ENCODE measurements around the gene SPCS1.
A peak's percentile ranks its signal among the peaks of the same experiment; 100 is the strongest.
"Not testable (repeated sequence)": the region's sequence is repeated elsewhere in the genome, so short reads cannot be mapped to it uniquely, and the experiment has no call there.

SPCS1 gene

DNA sequence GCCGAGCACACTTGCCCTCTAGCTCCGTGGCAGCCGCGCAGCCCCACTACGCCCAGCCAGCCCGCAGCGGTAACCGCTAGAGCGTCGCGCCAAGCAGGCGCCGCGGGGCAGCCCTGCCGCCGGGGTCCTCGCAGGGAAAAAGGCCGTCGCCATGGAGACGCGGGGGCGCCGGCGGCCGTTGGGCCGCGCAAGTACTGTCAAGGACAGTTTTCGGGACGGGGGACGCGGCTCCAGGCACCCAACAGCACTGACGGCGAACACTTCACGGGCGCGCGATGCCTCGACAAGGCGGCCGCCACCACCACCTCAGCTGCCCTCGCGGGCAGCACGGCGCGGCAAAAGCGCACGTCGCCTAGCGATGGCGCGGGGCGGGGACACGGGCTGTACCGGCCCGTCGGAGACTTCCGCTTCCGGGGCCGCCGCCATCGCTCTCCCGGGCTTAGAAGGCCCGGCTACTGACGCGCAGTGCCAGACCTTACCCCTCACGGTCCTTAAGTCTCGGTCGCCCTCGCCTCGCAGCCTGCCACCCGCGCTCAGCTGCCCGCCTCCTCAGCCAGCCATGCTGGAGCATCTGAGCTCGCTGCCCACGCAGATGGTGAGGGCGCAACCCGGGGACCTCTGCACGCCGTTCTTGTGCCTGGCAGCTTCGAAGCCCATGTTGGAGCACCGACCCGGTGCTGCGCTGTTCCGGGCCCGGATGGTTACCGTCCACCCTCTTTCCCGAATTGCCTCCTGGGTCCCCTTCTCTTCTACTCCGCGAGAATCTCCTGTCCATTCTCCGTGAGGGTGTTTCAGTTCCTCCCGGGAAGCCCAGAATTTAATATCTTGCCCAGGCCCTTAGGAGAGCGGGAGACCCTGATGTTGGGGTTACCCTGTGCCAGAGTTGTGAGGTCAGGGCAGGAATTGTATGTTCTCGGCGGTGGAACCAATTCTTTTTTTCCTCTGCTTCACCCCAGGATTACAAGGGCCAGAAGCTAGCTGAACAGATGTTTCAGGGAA, at the start of gene SPCS1, which contains the start of gene GLT8D1:
Gene SPCS1, plus strand, starts transcription at position 419 of the 999 bp plus-strand sequence. Its CDS starts 141 bp downstream, at position 560.
Gene GLT8D1, minus strand, starts transcription at position 104 of the 999 bp plus-strand sequence. CDS start 5,331 bp downstream, outside the sequence.
- Histone ChIP-seq H3K27ac (ENCODE audit: low read depth, low read length) (peak within 1 kb of the TSS; percentile 89), H3K9me3 (ENCODE audit: control insufficient read depth, insufficient read depth, low read length) (no peaks in the 10 kb centered on the region), H3K27me3 (ENCODE audit: control insufficient read depth, insufficient read depth, low read length) (no peaks in the 10 kb centered on the region), H3K9ac (ENCODE audit: low read depth, low read length) (peak within 1 kb of the TSS; percentile 89), H3K36me3 (ENCODE audit: control insufficient read depth, insufficient read depth, low read length) (peaks cover 30% of the 10 kb centered on the region), H3K4me3 (ENCODE audit: low read depth, low read length) (peak within 1 kb of the TSS; percentile 99), H3K4me1 (ENCODE audit: control insufficient read depth, insufficient read depth, low read length) (peaks cover 7% of the 10 kb centered on the region; the same call in 1 of the 2 replicates)

DNA sequence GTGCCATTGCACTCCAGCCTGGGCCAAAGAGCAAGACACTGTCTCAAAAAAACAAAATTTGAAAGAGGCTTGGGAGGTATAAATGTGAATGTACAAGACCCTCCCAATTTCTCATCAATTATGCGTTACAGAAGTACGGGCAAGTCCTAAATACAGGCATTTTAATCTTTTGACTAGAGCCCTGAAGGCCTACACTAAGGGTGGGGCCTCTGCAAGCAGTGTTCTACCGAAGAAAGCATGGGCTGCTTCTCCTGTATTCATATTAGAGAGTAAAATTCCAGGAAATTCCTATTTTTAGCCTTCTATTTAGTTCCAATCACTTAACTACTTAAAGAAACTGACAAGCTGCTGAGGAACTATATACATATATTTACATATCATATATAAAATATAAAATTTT, 45.9 kb upstream of the SPCS1 start:
- no peak overlapping the region for H3K27ac ChIP-seq (ENCODE audit: low read depth, low read length)
- H3K27me3 ChIP-seq (ENCODE audit: control insufficient read depth, insufficient read depth, low read length), result no peaks in the 10 kb centered on the region
- H3K4me1 ChIP-seq (ENCODE audit: control insufficient read depth, insufficient read depth, low read length), result peaks cover 4% of the 10 kb centered on the region; the same call in 1 of the 2 replicates
- no peaks in the 10 kb centered on the region for H3K9me3 ChIP-seq (ENCODE audit: control insufficient read depth, insufficient read depth, low read length)
- H3K9ac ChIP-seq (ENCODE audit: low read depth, low read length), result no peak overlapping the region
- peaks cover 77% of the 10 kb centered on the region for H3K36me3 ChIP-seq (ENCODE audit: control insufficient read depth, insufficient read depth, low read length)
- H3K4me3 ChIP-seq (ENCODE audit: low read depth, low read length), result no peak overlapping the region

DNA sequence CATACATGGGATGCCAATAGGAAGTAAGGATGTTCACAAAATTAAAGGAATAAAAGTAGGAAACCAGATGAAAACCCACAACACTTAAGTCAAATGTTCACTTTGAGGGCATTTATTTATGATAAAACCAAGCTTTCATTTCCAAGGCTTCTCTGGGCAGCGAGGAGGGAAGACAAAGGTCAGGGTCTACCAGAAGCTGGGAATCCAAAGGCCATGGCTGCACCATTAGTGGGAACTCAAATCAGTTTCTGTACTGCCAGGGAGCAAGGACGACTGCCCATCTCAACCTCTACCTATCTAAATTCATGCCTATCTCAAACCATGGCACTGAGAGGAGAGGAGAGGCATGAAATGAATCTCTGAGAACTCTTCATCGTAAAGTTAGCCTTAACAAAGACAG, 42.8 kb upstream of the SPCS1 start:
- no peak overlapping the region for H3K9ac ChIP-seq (ENCODE audit: low read depth, low read length)
- H3K36me3 ChIP-seq (ENCODE audit: control insufficient read depth, insufficient read depth, low read length), result peaks cover 77% of the 10 kb centered on the region
- no peaks in the 10 kb centered on the region for H3K27me3 ChIP-seq (ENCODE audit: control insufficient read depth, insufficient read depth, low read length)
- H3K27ac ChIP-seq (ENCODE audit: low read depth, low read length), result no peak overlapping the region
- no peaks in the 10 kb centered on the region for H3K4me1 ChIP-seq (ENCODE audit: control insufficient read depth, insufficient read depth, low read length)
- H3K4me3 ChIP-seq (ENCODE audit: low read depth, low read length), result no peak overlapping the region
- H3K9me3 ChIP-seq (ENCODE audit: control insufficient read depth, insufficient read depth, low read length), result no peaks in the 10 kb centered on the region

DNA sequence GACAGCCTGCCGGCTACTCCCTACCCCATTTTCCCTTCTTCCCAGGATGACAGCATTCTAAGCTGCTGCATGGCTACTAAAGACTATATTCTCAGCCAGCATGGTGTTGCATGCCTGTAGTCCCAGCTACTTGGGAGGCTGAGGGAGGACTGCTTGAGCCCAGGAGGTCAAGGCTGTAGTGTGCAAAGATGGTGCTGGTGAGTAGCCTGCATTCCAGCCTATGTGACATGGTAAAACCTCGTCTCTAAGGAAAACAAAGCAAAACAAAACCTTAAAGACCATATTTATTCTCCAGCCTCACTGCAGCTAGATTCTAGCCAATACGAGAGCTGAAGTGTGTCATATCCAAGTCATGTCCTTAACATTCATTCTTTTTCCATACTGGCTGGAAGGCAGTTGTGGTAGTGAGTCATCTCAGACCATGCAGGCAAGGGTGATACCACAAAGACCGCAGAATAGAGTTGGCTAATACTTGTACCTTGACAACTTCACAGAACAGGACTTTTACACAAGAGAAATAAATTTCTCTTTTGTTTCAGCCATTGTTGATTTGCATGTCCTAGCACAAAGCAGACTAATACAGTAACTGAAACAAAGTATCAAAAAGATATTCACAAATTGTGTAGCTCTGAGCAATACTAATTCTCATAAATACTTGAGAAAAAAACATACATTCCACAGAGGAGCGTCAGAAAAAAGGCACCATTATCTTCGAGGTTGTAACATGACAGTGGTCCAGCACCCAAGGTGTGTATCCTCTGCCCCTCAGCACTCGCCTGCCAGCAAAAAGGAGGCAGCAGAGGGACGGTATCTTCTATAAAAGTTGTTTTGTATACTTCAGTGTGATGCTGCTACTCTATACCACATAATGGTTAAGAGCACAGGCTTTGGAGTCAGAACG, 35.0 kb upstream of the SPCS1 start:
- Histone ChIP-seq H3K9ac (ENCODE audit: low read depth, low read length) (no peak overlapping the region), H3K36me3 (ENCODE audit: control insufficient read depth, insufficient read depth, low read length) (peaks cover 64% of the 10 kb centered on the region), H3K27ac (ENCODE audit: low read depth, low read length) (peak overlapping the region; percentile 31)

DNA sequence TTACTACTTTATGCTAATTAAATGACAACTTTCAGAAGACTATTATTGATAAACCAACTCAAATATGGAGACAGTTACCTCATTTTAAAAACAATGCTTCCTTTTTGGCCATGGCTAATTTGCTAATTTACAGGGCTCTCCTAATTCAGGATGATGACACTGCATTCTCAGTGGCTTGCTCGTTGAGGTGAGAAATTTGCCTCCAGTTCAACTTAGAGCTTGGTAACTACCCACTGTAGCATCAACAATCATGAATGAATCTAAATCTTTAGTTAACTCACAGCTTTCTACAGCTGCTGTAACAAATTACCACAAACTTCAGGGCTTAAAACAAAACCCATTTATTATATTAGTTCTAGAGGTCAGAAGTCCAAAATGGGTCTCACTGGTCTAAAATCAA, 34.2 kb upstream of the SPCS1 start:
- Histone ChIP-seq H3K9me3 (ENCODE audit: control insufficient read depth, insufficient read depth, low read length) (no peaks in the 10 kb centered on the region), H3K36me3 (ENCODE audit: control insufficient read depth, insufficient read depth, low read length) (peaks cover 65% of the 10 kb centered on the region), H3K4me3 (ENCODE audit: low read depth, low read length) (no peak overlapping the region), H3K9ac (ENCODE audit: low read depth, low read length) (no peak overlapping the region), H3K27ac (ENCODE audit: low read depth, low read length) (no peak overlapping the region), H3K27me3 (ENCODE audit: control insufficient read depth, insufficient read depth, low read length) (no peaks in the 10 kb centered on the region), H3K4me1 (ENCODE audit: control insufficient read depth, insufficient read depth, low read length) (peaks cover 8% of the 10 kb centered on the region; the same call in 1 of the 2 replicates)

More for the DNA sequence above, 35.0 kb upstream of the SPCS1 start:
- H3K27me3 ChIP-seq (ENCODE audit: control insufficient read depth, insufficient read depth, low read length), result no peaks in the 10 kb centered on the region
- no peaks in the 10 kb centered on the region for H3K9me3 ChIP-seq (ENCODE audit: control insufficient read depth, insufficient read depth, low read length)
- no peak overlapping the region for H3K4me3 ChIP-seq (ENCODE audit: low read depth, low read length)
- H3K4me1 ChIP-seq (ENCODE audit: control insufficient read depth, insufficient read depth, low read length), result peaks cover 8% of the 10 kb centered on the region; the same call in 1 of the 2 replicates

DNA sequence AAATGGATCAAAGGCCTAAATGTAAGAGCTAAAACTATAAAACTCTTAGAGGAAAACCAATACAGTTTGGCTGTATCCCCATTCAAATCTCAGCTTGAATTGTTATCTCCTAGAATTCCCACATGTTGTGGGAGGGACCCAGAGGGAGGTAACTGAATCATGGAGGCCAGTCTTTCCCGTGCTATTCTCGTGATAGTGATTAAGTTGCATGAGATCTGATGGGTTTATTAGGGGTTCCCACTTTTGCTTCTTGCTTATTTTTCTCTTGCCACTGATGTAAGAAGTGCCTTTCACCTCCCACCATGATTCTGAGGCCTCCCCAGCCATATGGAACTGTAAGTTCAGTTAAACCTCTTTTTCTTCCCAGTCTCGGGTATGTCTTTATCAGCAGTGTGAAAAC, 29.7 kb upstream of the SPCS1 start:
- H3K27me3 ChIP-seq (ENCODE audit: control insufficient read depth, insufficient read depth, low read length); H3K9me3 ChIP-seq (ENCODE audit: control insufficient read depth, insufficient read depth, low read length); H3K9ac ChIP-seq (ENCODE audit: low read depth, low read length); H3K27ac ChIP-seq (ENCODE audit: low read depth, low read length); H3K4me3 ChIP-seq (ENCODE audit: low read depth, low read length); H3K4me1 ChIP-seq (ENCODE audit: control insufficient read depth, insufficient read depth, low read length): not testable (repeated sequence)
- H3K36me3 ChIP-seq (ENCODE audit: control insufficient read depth, insufficient read depth, low read length), result peaks cover 76% of the 10 kb centered on the region

DNA sequence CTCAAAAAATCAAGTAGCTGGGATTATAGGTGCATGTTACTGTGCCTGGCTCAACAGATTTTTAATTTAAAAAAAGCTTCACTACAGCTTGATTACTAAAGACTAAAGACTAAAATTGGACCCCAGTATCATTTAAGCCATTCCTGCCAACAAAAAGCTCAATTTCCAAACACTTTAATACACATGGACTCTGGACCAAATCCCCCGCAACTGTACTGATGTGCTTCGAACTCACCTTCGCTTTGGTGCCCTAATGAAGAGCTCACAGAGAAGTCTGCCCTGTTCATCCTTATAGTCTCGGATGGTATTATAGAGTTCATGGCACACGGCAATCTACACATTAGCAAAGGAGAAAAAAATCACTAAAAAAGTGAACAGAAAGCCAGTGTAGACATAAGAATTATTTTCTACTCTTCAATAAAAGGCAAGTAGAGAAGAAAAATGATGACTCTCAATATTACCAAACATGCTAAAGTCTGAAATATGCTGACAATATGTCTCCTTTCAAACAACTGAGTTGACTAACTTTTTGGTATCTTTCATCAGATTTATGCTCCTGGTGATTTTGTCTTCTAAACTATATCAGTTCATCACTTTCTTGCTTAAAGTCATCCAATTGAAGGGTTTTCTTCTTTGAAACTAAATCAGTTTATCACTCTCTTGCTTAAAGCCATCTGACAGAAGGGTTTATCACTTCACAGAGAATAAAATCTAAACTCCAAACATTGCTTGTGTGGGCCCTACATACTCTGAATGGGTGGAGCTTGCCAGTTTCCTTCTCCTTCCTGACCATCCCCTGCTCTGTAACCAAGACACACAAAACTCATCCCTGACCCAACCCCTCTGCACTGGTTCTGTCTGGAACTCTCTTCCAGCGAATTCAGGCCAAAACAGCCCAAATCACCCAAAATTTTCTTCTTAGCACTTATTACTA, 27.4 kb upstream of the SPCS1 start:
- peaks cover 64% of the 10 kb centered on the region for H3K36me3 ChIP-seq (ENCODE audit: control insufficient read depth, insufficient read depth, low read length)
- no peak overlapping the region for H3K27ac ChIP-seq (ENCODE audit: low read depth, low read length)

DNA sequence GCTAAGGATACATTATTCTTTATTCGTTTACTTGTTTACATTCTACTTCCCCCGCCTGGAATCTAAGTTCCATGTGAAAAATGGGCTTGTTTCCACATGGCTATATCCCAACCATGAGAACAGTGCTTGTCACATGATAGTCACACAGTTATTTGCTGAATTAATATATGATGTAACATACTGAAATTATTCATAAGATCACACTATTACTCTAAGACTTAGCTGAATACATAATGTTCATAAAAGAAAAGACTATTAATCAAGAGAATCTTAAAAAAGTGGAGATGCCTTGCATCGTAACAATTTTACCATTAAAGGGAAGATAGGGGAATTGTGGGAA, 26.7 kb upstream of the SPCS1 start:
- peaks cover 4% of the 10 kb centered on the region; the same call in 1 of the 2 replicates for H3K4me1 ChIP-seq (ENCODE audit: control insufficient read depth, insufficient read depth, low read length)
- H3K27ac ChIP-seq (ENCODE audit: low read depth, low read length), result no peak overlapping the region
- H3K4me3 ChIP-seq (ENCODE audit: low read depth, low read length), result no peak overlapping the region
- H3K9me3 ChIP-seq (ENCODE audit: control insufficient read depth, insufficient read depth, low read length), result no peaks in the 10 kb centered on the region
- H3K9ac ChIP-seq (ENCODE audit: low read depth, low read length), result no peak overlapping the region
- peaks cover 61% of the 10 kb centered on the region for H3K36me3 ChIP-seq (ENCODE audit: control insufficient read depth, insufficient read depth, low read length)
- H3K27me3 ChIP-seq (ENCODE audit: control insufficient read depth, insufficient read depth, low read length), result no peaks in the 10 kb centered on the region

More for the DNA sequence above, 27.4 kb upstream of the SPCS1 start:
- Histone ChIP-seq H3K4me3 (ENCODE audit: low read depth, low read length) (no peak overlapping the region), H3K9me3 (ENCODE audit: control insufficient read depth, insufficient read depth, low read length) (no peaks in the 10 kb centered on the region), H3K9ac (ENCODE audit: low read depth, low read length) (no peak overlapping the region), H3K27me3 (ENCODE audit: control insufficient read depth, insufficient read depth, low read length) (no peaks in the 10 kb centered on the region), H3K4me1 (ENCODE audit: control insufficient read depth, insufficient read depth, low read length) (peaks cover 4% of the 10 kb centered on the region; the same call in 1 of the 2 replicates)

DNA sequence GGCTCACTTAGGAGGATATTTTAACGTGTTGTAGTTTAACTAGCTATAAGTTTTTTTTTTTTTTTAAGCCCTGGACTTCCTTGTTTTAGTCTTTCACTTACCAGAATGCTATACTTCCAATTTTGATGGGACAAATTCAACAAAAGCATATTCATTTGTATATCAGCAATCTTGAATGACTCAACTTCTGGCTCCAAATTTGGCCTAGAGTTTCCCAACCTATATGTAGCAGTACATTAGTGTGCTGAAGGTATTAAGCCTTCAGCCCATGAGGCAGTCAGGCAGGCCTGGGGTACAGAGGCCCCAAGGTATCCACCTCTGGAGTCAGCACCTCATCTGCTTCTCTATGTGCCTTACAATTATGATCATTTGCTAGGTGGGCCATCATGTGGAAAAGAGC, 26.1 kb upstream of the SPCS1 start:
- Histone ChIP-seq H3K27me3 (ENCODE audit: control insufficient read depth, insufficient read depth, low read length) (no peaks in the 10 kb centered on the region), H3K9ac (ENCODE audit: low read depth, low read length) (no peak overlapping the region), H3K36me3 (ENCODE audit: control insufficient read depth, insufficient read depth, low read length) (peaks cover 58% of the 10 kb centered on the region), H3K4me1 (ENCODE audit: control insufficient read depth, insufficient read depth, low read length) (peaks cover 4% of the 10 kb centered on the region; the same call in 1 of the 2 replicates), H3K27ac (ENCODE audit: low read depth, low read length) (no peak overlapping the region), H3K4me3 (ENCODE audit: low read depth, low read length) (no peak overlapping the region), H3K9me3 (ENCODE audit: control insufficient read depth, insufficient read depth, low read length) (no peaks in the 10 kb centered on the region)

DNA sequence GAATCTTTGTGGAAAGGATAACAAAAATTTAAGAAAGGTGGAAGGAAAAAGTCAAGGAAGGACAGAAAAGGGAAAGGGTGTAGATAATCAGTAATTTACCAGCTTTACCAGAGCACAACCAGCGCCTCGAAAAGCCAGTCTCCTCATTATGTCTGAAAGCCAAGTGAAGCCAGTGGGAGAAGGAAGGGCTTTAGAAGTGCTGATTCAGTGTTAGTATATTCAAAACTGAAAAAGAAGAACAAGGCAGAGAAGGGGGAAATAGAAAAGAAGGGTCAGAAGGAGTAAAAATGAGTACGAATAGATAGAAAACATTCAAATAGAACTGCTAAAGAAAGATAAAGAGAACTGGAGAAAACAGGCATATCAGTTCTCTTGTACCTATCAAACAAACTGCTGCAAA, 24.3 kb upstream of the SPCS1 start:
- no peaks in the 10 kb centered on the region for H3K27me3 ChIP-seq (ENCODE audit: control insufficient read depth, insufficient read depth, low read length)
- H3K36me3 ChIP-seq (ENCODE audit: control insufficient read depth, insufficient read depth, low read length), result peaks cover 44% of the 10 kb centered on the region
- peak overlapping the region; percentile 40 for H3K27ac ChIP-seq (ENCODE audit: low read depth, low read length)
- no peak overlapping the region for H3K9ac ChIP-seq (ENCODE audit: low read depth, low read length)
- H3K9me3 ChIP-seq (ENCODE audit: control insufficient read depth, insufficient read depth, low read length), result no peaks in the 10 kb centered on the region
- H3K4me3 ChIP-seq (ENCODE audit: low read depth, low read length), result no peak overlapping the region
- peaks cover 4% of the 10 kb centered on the region; the same call in 1 of the 2 replicates for H3K4me1 ChIP-seq (ENCODE audit: control insufficient read depth, insufficient read depth, low read length)
